H1 (cell line): Measurements from ENCODE around the gene UBE2I. TPM values are rescaled to one million over a fixed set of nuclear protein-coding genes. Genes with fewer than 3 reads are reported as not detected.

ENCODE experiments used
- CTCF ChIA-PET: fragments of 300-600 bp; sonication (Branson Sonifier 250); formaldehyde crosslinking; loops from one replicate; lab custom pipeline; 2021; ENCODE audit not compliant: partially characterized antibody; lab: Charles Lee
- POLR2A ChIA-PET: fragments of 300-600 bp; sonication (Branson Sonifier 250); formaldehyde crosslinking; loops from one replicate; lab custom pipeline; 2021; ENCODE audit warnings: inconsistent platforms; ENCODE audit not compliant: partially characterized antibody; lab: Charles Lee
- DNase-seq, 2 experiments: peaks; one replicate each; pipeline versions ENCODE4 v3.0.0 to v3.0.0-alpha.2; 2010 to 2022; ENCODE audit warnings: low spot score in 2 of 2, low read depth in 1 of 2, mixed read lengths in 1 of 2
- FAIRE-seq: peaks from 2 replicates; lab custom pipeline; 2011; peaks lifted over from hg19 to GRCh38; lab: Jason Lieb, UNC
- H2AFZ ChIP-seq: 2 replicates; pipeline ENCODE4 v1.8.1; 2012; ENCODE audit warnings: low read length, inconsistent platforms
- H2AK5ac ChIP-seq: 2 replicates; pipeline ENCODE4 v1.6.1; 2013; ENCODE audit warnings: low read depth, low read length
- H2BK120ac ChIP-seq: replicated peaks from 2 replicates; pipeline ENCODE3; 2013; ENCODE audit warnings: low read depth, low read length, inconsistent platforms
- H2BK12ac ChIP-seq: 2 replicates; pipeline ENCODE4 v1.6.1; 2013; ENCODE audit warnings: low read depth, low read length
- H2BK15ac ChIP-seq: 2 replicates; pipeline ENCODE4 v1.6.1; 2013; ENCODE audit warnings: low read length
- H2BK20ac ChIP-seq: 2 replicates; pipeline ENCODE4 v1.6.1; 2013; ENCODE audit warnings: low read length
- H2BK5ac ChIP-seq: 2 replicates; pipeline ENCODE4 v1.6.1; 2013; ENCODE audit warnings: low read depth, low read length
- H3K14ac ChIP-seq: 2 replicates; pipeline ENCODE4 v1.6.1; 2013; ENCODE audit warnings: inconsistent platforms; ENCODE audit not compliant: insufficient read length
- H3K18ac ChIP-seq: 2 replicates; pipeline ENCODE4 v1.6.1; 2013; ENCODE audit warnings: low read length; ENCODE audit errors: extremely low read depth
- H3K23ac ChIP-seq: 2 replicates; pipeline ENCODE4 v1.6.1; 2013; ENCODE audit warnings: inconsistent platforms; ENCODE audit not compliant: insufficient read length
- H3K23me2 ChIP-seq: 2 replicates; pipeline ENCODE4 v1.6.1; 2013; ENCODE audit warnings: low read depth, low read length
- H3K27ac ChIP-seq: 2 replicates; pipeline ENCODE4 v1.6.1; 2011; ENCODE audit warnings: low read depth, low read length, inconsistent platforms
- H3K27me3 ChIP-seq, 4 experiments: replicated peaks in 1 of 4; 1 replicate in 1 of 4; 2 replicates in 3 of 4; pipeline versions ENCODE4 v1.6.1 to v1.8.1; 2011 to 2013; ENCODE audit warnings: low read length in 3 of 4, mild to moderate bottlenecking in 3 of 4, inconsistent platforms in 2 of 4, mixed read lengths in 2 of 4, moderate library complexity in 1 of 4; ENCODE audit not compliant: control insufficient read depth in 3 of 4, insufficient read depth in 3 of 4; ENCODE audit errors: extremely low read depth in 1 of 4
- H3K36me3 ChIP-seq, 4 experiments: 2 replicates each; pipeline versions ENCODE4 v1.6.1 to v1.8.1; 2011 to 2013; ENCODE audit warnings: mild to moderate bottlenecking in 4 of 4, low read length in 3 of 4, moderate library complexity in 2 of 4, control low read depth in 1 of 4, inconsistent platforms in 1 of 4; ENCODE audit not compliant: insufficient read depth in 4 of 4, control insufficient read depth in 2 of 4
- H3K4ac ChIP-seq: replicated peaks from 2 replicates; pipeline ENCODE3; 2013; ENCODE audit warnings: low read length, low read depth, mixed read lengths, inconsistent platforms; ENCODE audit not compliant: insufficient read length
- H3K4me1 ChIP-seq, 4 experiments: replicated peaks in 1 of 4; 1 replicate in 1 of 4; 2 replicates in 3 of 4; pipeline versions ENCODE4 v1.6.1 to v1.8.1; 2011 to 2013; ENCODE audit warnings: low read length in 3 of 4, inconsistent platforms in 2 of 4, mixed read lengths in 1 of 4; ENCODE audit not compliant: insufficient read depth in 4 of 4, control insufficient read depth in 3 of 4
- H3K4me2 ChIP-seq, 2 experiments: 2 replicates each; pipeline versions ENCODE4 v1.6.1 to v1.8.1; 2011 to 2013; ENCODE audit warnings: low read depth in 2 of 2, low read length in 2 of 2, control low read depth in 1 of 2, inconsistent platforms in 1 of 2, mild to moderate bottlenecking in 1 of 2; ENCODE audit not compliant: insufficient read depth in 1 of 2
- H3K4me3 ChIP-seq, 4 experiments: fragments of 200-600, 300-600 bp in 1 of 4; sonication (generic), shearing (Covaris generic), sonication (Bioruptor Twin) in 1 of 4; 2 replicates each; pipeline versions ENCODE4 v1.5.1 to v1.8.1; 2011 to 2016; ENCODE audit warnings: low read length in 4 of 4, low read depth in 3 of 4, control low read depth in 2 of 4, inconsistent platforms in 2 of 4, mild to moderate bottlenecking in 2 of 4, mixed read lengths in 1 of 4, moderate library complexity in 1 of 4; ENCODE audit not compliant: insufficient read depth in 2 of 4; ENCODE audit errors: extremely low read depth in 1 of 4
- H3K56ac ChIP-seq: replicated peaks from 2 replicates; pipeline ENCODE3; 2013; ENCODE audit warnings: low read depth, mild to moderate bottlenecking, mixed read lengths, low read length, inconsistent platforms; ENCODE audit not compliant: insufficient read length
- H3K79me1 ChIP-seq: 2 replicates; pipeline ENCODE4 v1.6.1; 2013; ENCODE audit warnings: low read depth, low read length, control low read depth
- H3K79me2 ChIP-seq, 2 experiments: 2 replicates each; pipeline versions ENCODE4 v1.6.1 to v1.8.1; 2012 to 2013; ENCODE audit warnings: low read length in 2 of 2, mild to moderate bottlenecking in 2 of 2, inconsistent platforms in 1 of 2; ENCODE audit not compliant: insufficient read depth in 2 of 2, control insufficient read depth in 1 of 2
- H3K9ac ChIP-seq, 4 experiments: replicated peaks in 1 of 4; 1 replicate in 1 of 4; 2 replicates in 3 of 4; pipeline versions ENCODE4 v1.6.1 to v1.8.1; 2011 to 2013; ENCODE audit warnings: low read depth in 3 of 4, low read length in 3 of 4, control low read depth in 2 of 4, mild to moderate bottlenecking in 2 of 4, moderate library complexity in 2 of 4, inconsistent platforms in 1 of 4; ENCODE audit errors: extremely low read depth in 1 of 4
- H3K9me3 ChIP-seq, 2 experiments: 2 replicates each; pipeline versions ENCODE4 v1.6.1 to v1.8.1; 2012 to 2013; ENCODE audit warnings: mild to moderate bottlenecking in 2 of 2, moderate library complexity in 2 of 2, control low read depth in 1 of 2, inconsistent platforms in 1 of 2, low read depth in 1 of 2, low read length in 1 of 2, mixed read lengths in 1 of 2; ENCODE audit not compliant: insufficient read depth in 2 of 2
- H4K20me1 ChIP-seq, 2 experiments: replicated peaks in 1 of 2; 2 replicates each; pipeline versions ENCODE3 to v1.8.1; 2011 to 2013; ENCODE audit warnings: inconsistent platforms in 2 of 2, low read length in 2 of 2, mild to moderate bottlenecking in 1 of 2; ENCODE audit not compliant: insufficient read depth in 2 of 2, control insufficient read depth in 1 of 2
- H4K5ac ChIP-seq: 2 replicates; pipeline ENCODE4 v1.6.1; 2013; ENCODE audit warnings: low read length, low read depth, mixed read lengths, inconsistent platforms; ENCODE audit not compliant: insufficient read length
- H4K8ac ChIP-seq: 2 replicates; pipeline ENCODE4 v1.8.0; 2013; ENCODE audit warnings: mild to moderate bottlenecking, moderate library complexity, low read length, inconsistent platforms; ENCODE audit not compliant: insufficient read depth; ENCODE audit errors: extremely low read depth
- H4K91ac ChIP-seq: replicated peaks from 2 replicates; pipeline ENCODE3; 2013; ENCODE audit warnings: low read length, mixed read lengths, inconsistent platforms; ENCODE audit not compliant: insufficient read length
- MAX ChIP-seq: IDR thresholded peaks from 2 replicates; pipeline ENCODE4 v1.6.1; 2012; ENCODE audit warnings: inconsistent platforms
- YY1 ChIP-seq: IDR thresholded peaks from 2 replicates; pipeline ENCODE4 v1.6.1; 2011; ENCODE audit warnings: low read depth, mild to moderate bottlenecking, low read length
- WGBS, 2 experiments: shearing (Covaris generic) in 1 of 2; methylation state at CpG; one replicate each; pipeline versions ENCODE4 v1.1.6 to v1.1.7; 2013 to 2015; ENCODE audit warnings: low lambda C conversion rate in 2 of 2, mixed read lengths in 2 of 2, inconsistent platforms in 1 of 2, low coverage in 1 of 2, missing lambda C conversion rate in 1 of 2; ENCODE audit not compliant: insufficient replicate concordance in 2 of 2, insufficient coverage in 1 of 2, insufficient read length in 1 of 2; ENCODE audit errors: extremely low coverage in 1 of 2, missing lambda C conversion rate in 1 of 2; 5-methylcytosine and 5-hydroxymethylcytosine counted together
- polyA plus RNA-seq, 7 experiments: library from polyadenylated mRNA; depleted of rRNA in 3 of 7; stranded (reverse) in 5 of 7; unstranded in 2 of 7; fragments of >200 nt in 5 of 7; fragments of 200-250 nt in 2 of 7; gene quantifications; 1 replicate in 5 of 7; 2 replicates in 1 of 7; 4 replicates in 1 of 7; pipeline versions ENCODE4 v1.2.1 to v1.2.3, GENCODE V29; 2011 to 2013; ENCODE audit warnings: missing spikeins in 2 of 7, mixed read lengths in 2 of 7
- total RNA-seq: library from RNA; stranded (reverse); fragmentation: NEBNext Ultra II Directional; extraction: Animal tissue kit (Norgen Biotek cat#: 25700); gene quantifications from 2 replicates; pipeline ENCODE4 v1.2.1, GENCODE V29; 2021

UBE2I gene
- total and polyA plus RNA-seq, 2 of the 8 experiments (the other 6 are each of a cell fraction or from before 2014, with no cell fraction given) = 148 to 268 TPM

GRCh38 chr16:1306334-1306733, 3.1 kb upstream of the UBE2I start:
- CTCF ChIA-PET = interaction anchor here (1.2 to 2.9 kb wide), 5 partner anchors 9 to 233 kb away, joined by 3 to 7 read pairs (median 4); no protein-coding TSS in a partner anchor
- FAIRE-seq = no peak
- POLR2A ChIA-PET = interaction anchor here (1.0 kb wide), 1 partner anchor 9 kb away, joined by 3 read pairs; no protein-coding TSS in a partner anchor
- no peak overlapping the region for H2AK5ac ChIP-seq
- no peaks in the 10 kb centered on the region for H3K36me3 ChIP-seq
- H2AFZ ChIP-seq = no peak overlapping the region
- H3K4me1 ChIP-seq = peaks cover 0 to 18% (median 11%) of the 10 kb centered on the region in 4 experiments; a peak in 6 of 7 replicates
- H3K79me2 ChIP-seq = peaks cover 15 to 18% of the 10 kb centered on the region in 2 experiments
- no peak overlapping the region for H2BK12ac ChIP-seq
- H3K18ac ChIP-seq = no peak overlapping the region
- H2BK20ac ChIP-seq = no peak overlapping the region
- no peak overlapping the region for H4K5ac ChIP-seq
- no peak overlapping the region for H4K91ac ChIP-seq
- no peaks in the 10 kb centered on the region for H3K9me3 ChIP-seq
- TF ChIP-seq MAX (no peak), YY1 (no peak)
- no peak overlapping the region for H3K9ac ChIP-seq
- 76% methylated on average over 4 of the region's 4 CpGs; no CpG with 5 or more reads in 1 of the 2 experiments for WGBS, 2 experiments
- DNase-seq = no peak
- no peak overlapping the region for H3K4me2 ChIP-seq
- no peak overlapping the region for H3K4ac ChIP-seq
- H3K23me2 ChIP-seq = peaks cover 22% of the 10 kb centered on the region
- H2BK15ac ChIP-seq = no peak overlapping the region
- no peak overlapping the region for H2BK5ac ChIP-seq
- H3K27ac ChIP-seq = no peak overlapping the region
- no peak overlapping the region; the same call in 1 of the 2 replicates for H4K8ac ChIP-seq
- no peak overlapping the region for H3K56ac ChIP-seq
- no peak overlapping the region for H2BK120ac ChIP-seq
- no peak overlapping the region for H3K23ac ChIP-seq
- no peak overlapping the region for H3K4me3 ChIP-seq
- H3K79me1 ChIP-seq = peaks cover 3% of the 10 kb centered on the region; the same call in 1 of the 2 replicates
- peaks cover 12 to 13% of the 10 kb centered on the region in 2 experiments for H4K20me1 ChIP-seq
- H3K14ac ChIP-seq = no peak overlapping the region
- H3K27me3 ChIP-seq = no peaks in the 10 kb centered on the region
